Measurements from ENCODE around the gene C20orf173. TPM values are rescaled to one million over a fixed set of nuclear protein-coding genes. Genes with fewer than 3 reads are reported as not detected.
"Not testable (repeated sequence)": the region's sequence is repeated elsewhere in the genome, so short reads cannot be mapped to it uniquely, and the experiment has no call there.

The C20orf173 gene
- total RNA-seq, 1 experiment from 2014 or later = not detected

DNA sequence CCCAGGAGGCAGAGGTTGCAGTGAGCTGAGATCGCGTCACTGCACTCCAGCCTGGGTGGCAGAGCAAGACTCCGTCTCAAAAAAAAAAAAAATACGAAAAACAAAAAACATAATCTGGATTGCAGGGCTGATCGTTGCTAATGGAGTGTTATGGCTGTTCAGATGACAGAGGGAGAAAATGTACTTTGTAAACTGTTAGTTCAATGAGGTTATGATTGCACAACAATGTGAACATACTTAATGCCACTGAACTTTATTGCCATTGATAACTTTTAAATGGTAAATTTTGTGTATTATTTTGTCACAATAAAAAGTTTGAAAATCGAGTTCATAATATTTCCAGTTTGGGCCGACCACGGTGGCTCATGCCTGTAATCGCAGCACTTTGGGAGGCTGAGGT is 10.5 kb downstream of the C20orf173 start:
- DNase-seq (ENCODE audit: low read depth, low spot score) (no peak), ATAC-seq (no peak)
- ChIA-PET POLR2A (no interaction called here), CTCF (no interaction called here)
- no TSS peak for BruUV-seq (replicated peaks)
- Histone ChIP-seq H3K9me3 (ENCODE audit: control insufficient read depth, insufficient read depth, low read depth, low read length) (no peaks in the 10 kb centered on the region), H3K4me3 (ENCODE audit: low read depth in 2 of 2, low read length in 2 of 2) (no peak overlapping the region), H3K36me3 (ENCODE audit: control insufficient read depth, insufficient read depth, low read length) (no peaks in the 10 kb centered on the region), H3K27ac (ENCODE audit: low read length) (no peak overlapping the region), H3K4me1 (ENCODE audit: control insufficient read depth, insufficient read depth, low read length) (peaks cover 3% of the 10 kb centered on the region; the same call in 1 of the 2 replicates), H3K27me3 (ENCODE audit: control insufficient read depth, insufficient read depth, low read length) (no peaks in the 10 kb centered on the region)
- TF ChIP-seq, protein P1, sequence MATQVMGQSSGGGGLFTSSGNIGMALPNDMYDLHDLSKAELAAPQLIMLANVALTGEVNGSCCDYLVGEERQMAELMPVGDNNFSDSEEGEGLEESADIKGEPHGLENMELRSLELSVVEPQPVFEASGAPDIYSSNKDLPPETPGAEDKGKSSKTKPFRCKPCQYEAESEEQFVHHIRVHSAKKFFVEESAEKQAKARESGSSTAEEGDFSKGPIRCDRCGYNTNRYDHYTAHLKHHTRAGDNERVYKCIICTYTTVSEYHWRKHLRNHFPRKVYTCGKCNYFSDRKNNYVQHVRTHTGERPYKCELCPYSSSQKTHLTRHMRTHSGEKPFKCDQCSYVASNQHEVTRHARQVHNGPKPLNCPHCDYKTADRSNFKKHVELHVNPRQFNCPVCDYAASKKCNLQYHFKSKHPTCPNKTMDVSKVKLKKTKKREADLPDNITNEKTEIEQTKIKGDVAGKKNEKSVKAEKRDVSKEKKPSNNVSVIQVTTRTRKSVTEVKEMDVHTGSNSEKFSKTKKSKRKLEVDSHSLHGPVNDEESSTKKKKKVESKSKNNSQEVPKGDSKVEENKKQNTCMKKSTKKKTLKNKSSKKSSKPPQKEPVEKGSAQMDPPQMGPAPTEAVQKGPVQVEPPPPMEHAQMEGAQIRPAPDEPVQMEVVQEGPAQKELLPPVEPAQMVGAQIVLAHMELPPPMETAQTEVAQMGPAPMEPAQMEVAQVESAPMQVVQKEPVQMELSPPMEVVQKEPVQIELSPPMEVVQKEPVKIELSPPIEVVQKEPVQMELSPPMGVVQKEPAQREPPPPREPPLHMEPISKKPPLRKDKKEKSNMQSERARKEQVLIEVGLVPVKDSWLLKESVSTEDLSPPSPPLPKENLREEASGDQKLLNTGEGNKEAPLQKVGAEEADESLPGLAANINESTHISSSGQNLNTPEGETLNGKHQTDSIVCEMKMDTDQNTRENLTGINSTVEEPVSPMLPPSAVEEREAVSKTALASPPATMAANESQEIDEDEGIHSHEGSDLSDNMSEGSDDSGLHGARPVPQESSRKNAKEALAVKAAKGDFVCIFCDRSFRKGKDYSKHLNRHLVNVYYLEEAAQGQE (IDR thresholded peaks at IDR 0.05; ENCODE audit: insufficient read depth in 1 of 2, low read depth in 2 of 2, low read length in 1 of 2) = no peak
- TF ChIP-seq TCF7L2 (IDR thresholded peaks at IDR 0.05; ENCODE audit: low read depth, low read length) (no peak), SIN3A (IDR thresholded peaks at IDR 0.05; ENCODE audit: borderline replicate concordance, insufficient read depth, low read depth, low read length) (no peak), POLR2AphosphoS5 (IDR thresholded peaks at IDR 0.05; ENCODE audit: low read depth, low read length) (no peak)
- TF ChIP-seq, protein P2, sequence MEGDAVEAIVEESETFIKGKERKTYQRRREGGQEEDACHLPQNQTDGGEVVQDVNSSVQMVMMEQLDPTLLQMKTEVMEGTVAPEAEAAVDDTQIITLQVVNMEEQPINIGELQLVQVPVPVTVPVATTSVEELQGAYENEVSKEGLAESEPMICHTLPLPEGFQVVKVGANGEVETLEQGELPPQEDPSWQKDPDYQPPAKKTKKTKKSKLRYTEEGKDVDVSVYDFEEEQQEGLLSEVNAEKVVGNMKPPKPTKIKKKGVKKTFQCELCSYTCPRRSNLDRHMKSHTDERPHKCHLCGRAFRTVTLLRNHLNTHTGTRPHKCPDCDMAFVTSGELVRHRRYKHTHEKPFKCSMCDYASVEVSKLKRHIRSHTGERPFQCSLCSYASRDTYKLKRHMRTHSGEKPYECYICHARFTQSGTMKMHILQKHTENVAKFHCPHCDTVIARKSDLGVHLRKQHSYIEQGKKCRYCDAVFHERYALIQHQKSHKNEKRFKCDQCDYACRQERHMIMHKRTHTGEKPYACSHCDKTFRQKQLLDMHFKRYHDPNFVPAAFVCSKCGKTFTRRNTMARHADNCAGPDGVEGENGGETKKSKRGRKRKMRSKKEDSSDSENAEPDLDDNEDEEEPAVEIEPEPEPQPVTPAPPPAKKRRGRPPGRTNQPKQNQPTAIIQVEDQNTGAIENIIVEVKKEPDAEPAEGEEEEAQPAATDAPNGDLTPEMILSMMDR (IDR thresholded peaks at IDR 0.05) = no peak
- intact Hi-C loops (cut with micrococcal nuclease; ENCODE audit: unreplicated experiment) = no loop called here
- in situ Hi-C loops (cut with HindIII; ENCODE audit: low pct_unique_long_range_greater_than_20kb, low sequenced_read_pairs) = no loop called here

DNA sequence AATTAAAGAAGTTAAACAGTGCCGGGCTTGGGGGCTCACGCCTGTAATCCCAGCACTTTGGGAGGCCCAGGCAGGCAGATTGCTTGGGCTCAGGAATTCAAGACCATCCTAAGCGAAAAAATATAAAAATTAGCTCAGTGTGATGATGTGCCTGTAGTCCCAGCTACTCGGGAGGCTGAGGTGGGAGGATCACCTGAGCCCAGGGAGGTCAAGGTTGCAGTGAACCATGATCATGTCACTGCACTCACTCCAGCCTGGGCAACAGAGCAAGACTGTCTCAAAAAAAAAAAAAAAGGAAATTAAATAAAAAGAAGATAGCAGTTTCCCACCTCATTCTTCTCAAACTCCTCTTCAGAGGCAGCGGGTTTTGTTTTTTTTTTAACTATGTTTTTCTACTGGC is 11.7 kb downstream of the C20orf173 start:
- H3K27me3 ChIP-seq (ENCODE audit: control insufficient read depth, insufficient read depth, low read length); H3K4me1 ChIP-seq (ENCODE audit: control insufficient read depth, insufficient read depth, low read length); DNase-seq (ENCODE audit: low read depth, low spot score); H3K27ac ChIP-seq (ENCODE audit: low read length); BruUV-seq (replicated peaks); H3K36me3 ChIP-seq (ENCODE audit: control insufficient read depth, insufficient read depth, low read length); CTCF ChIA-PET; intact Hi-C loops (cut with micrococcal nuclease; ENCODE audit: unreplicated experiment); in situ Hi-C loops (cut with HindIII; ENCODE audit: low pct_unique_long_range_greater_than_20kb, low sequenced_read_pairs); H3K4me3 ChIP-seq (ENCODE audit: low read depth in 2 of 2, low read length in 2 of 2); ATAC-seq; H3K9me3 ChIP-seq (ENCODE audit: control insufficient read depth, insufficient read depth, low read depth, low read length): not testable (repeated sequence)
- POLR2A ChIA-PET = interaction anchor here (0.6 to 0.7 kb wide), 2 partner anchors 159 to 505 kb away, joined by 6 to 11 read pairs; no protein-coding TSS in a partner anchor

DNA sequence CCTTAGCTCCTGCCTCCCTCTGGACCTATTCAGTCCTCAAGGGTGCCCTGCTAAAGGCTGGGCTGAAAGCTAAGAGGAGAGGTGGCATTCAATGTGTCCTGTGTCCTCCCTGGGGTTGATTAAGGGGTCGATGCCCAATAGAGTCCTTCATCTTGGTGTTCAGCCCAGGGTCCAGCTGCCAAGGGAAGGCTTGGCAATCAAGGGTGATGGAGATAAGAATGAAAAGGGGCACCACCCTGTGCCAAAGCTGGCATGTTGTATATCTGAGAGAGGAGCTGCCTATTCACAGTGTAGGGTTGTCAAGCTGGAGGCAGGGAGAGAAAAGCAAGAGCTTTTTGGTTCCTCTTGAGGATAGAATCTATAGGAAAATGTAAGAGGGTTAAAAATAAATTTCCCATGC is 12.3 kb downstream of the C20orf173 start:
- ATAC-seq (no peak), DNase-seq (ENCODE audit: low read depth, low spot score) (no peak)
- ChIA-PET POLR2A (interaction anchor here (0.7 kb wide), 1 partner anchor 504 kb away, joined by 6 read pairs; no protein-coding TSS in a partner anchor), CTCF (no interaction called here)
- Histone ChIP-seq H3K27ac (ENCODE audit: low read length) (no peak overlapping the region), H3K36me3 (ENCODE audit: control insufficient read depth, insufficient read depth, low read length) (no peaks in the 10 kb centered on the region), H3K9me3 (ENCODE audit: control insufficient read depth, insufficient read depth, low read depth, low read length) (no peaks in the 10 kb centered on the region), H3K27me3 (ENCODE audit: control insufficient read depth, insufficient read depth, low read length) (no peaks in the 10 kb centered on the region), H3K4me3 (ENCODE audit: low read depth in 2 of 2, low read length in 2 of 2) (no peak overlapping the region), H3K4me1 (ENCODE audit: control insufficient read depth, insufficient read depth, low read length) (peaks cover 3% of the 10 kb centered on the region; the same call in 1 of the 2 replicates)
- in situ Hi-C loops (cut with HindIII; ENCODE audit: low pct_unique_long_range_greater_than_20kb, low sequenced_read_pairs) (no loop called here), intact Hi-C loops (cut with micrococcal nuclease; ENCODE audit: unreplicated experiment) (no loop called here)
- BruUV-seq (replicated peaks) = no TSS peak
- TF ChIP-seq, protein P2 (IDR thresholded peaks at IDR 0.05) = no peak
- TF ChIP-seq POLR2AphosphoS5 (IDR thresholded peaks at IDR 0.05; ENCODE audit: low read depth, low read length) (no peak), TCF7L2 (IDR thresholded peaks at IDR 0.05; ENCODE audit: low read depth, low read length) (no peak), SIN3A (IDR thresholded peaks at IDR 0.05; ENCODE audit: borderline replicate concordance, insufficient read depth, low read depth, low read length) (no peak)
- TF ChIP-seq, protein P1 (IDR thresholded peaks at IDR 0.05; ENCODE audit: insufficient read depth in 1 of 2, low read depth in 2 of 2, low read length in 1 of 2) = no peak

All from Panc1 (cell line).